IMR-90 (cell line): ENCODE measurements around the gene GTPBP3. TPM values are rescaled to one million over a fixed set of nuclear protein-coding genes. Genes with fewer than 3 reads are reported as not detected.
A peak's percentile ranks its signal among the peaks of the same experiment; 100 is the strongest.

Experiments used
- ATAC-seq: fragments of 200-7000 bp; cut with Tn5 transposase; 2 replicates; pipeline ENCODE4 v1.9.1; 2020; ENCODE audit warnings: low read depth, mild to moderate bottlenecking, moderate library complexity
- BruUV-seq: library from RNA; stranded (reverse); fragments of 400-500 nt; replicated peaks from 2 replicates; lab custom pipeline; 2021; lab: Mats Ljungman, UMichigan
- CTCF ChIA-PET: fragments of 300-600 bp; formaldehyde crosslinking; extraction: SDS; loops from one replicate; lab custom pipeline; 2021; ENCODE audit warnings: antibody characterized with exemption; lab: Yijun Ruan, JAX
- POLR2A ChIA-PET: fragments of 300-600 bp; sonication (Branson Sonifier 250); formaldehyde crosslinking; loops from one replicate; lab custom pipeline; 2022; ENCODE audit warnings: antibody characterized with exemption; ENCODE audit not compliant: unreplicated experiment; lab: Charles Lee
- DNase-seq: peaks from one replicate; pipeline ENCODE4 v3.0.0; 2013
- H2AFZ ChIP-seq: replicated peaks from 2 replicates; pipeline ENCODE3; 2013; ENCODE audit warnings: low read length, mild to moderate bottlenecking; ENCODE audit not compliant: poor library complexity
- H2AK5ac ChIP-seq: 2 replicates; pipeline ENCODE4 v1.6.1; 2013; ENCODE audit warnings: low read depth, low read length, inconsistent platforms
- H2AK9ac ChIP-seq: replicated peaks from 2 replicates; pipeline ENCODE3; 2013; ENCODE audit warnings: mild to moderate bottlenecking, low read depth, low read length, moderate library complexity; ENCODE audit not compliant: poor library complexity
- H2BK120ac ChIP-seq: 2 replicates; pipeline ENCODE4 v1.6.1; 2013; ENCODE audit warnings: low read depth, low read length, inconsistent platforms
- H2BK15ac ChIP-seq: 3 replicates; pipeline ENCODE4 v1.6.1; 2013; ENCODE audit warnings: low read depth, low read length, inconsistent platforms
- H2BK20ac ChIP-seq: 2 replicates; pipeline ENCODE4 v1.6.1; 2013; ENCODE audit warnings: low read depth, mild to moderate bottlenecking, inconsistent platforms, low read length, moderate library complexity
- H2BK5ac ChIP-seq: 2 replicates; pipeline ENCODE4 v1.6.1; 2013; ENCODE audit warnings: mild to moderate bottlenecking, low read depth, low read length, inconsistent platforms; ENCODE audit not compliant: poor library complexity, severe bottlenecking
- H3K14ac ChIP-seq: replicated peaks from 2 replicates; pipeline ENCODE4 v1.6.1; 2013; ENCODE audit warnings: low read depth, low read length, inconsistent platforms
- H3K18ac ChIP-seq: 2 replicates; pipeline ENCODE4 v1.6.1; 2013; ENCODE audit warnings: low read depth, low read length, control low read depth
- H3K23ac ChIP-seq: 2 replicates; pipeline ENCODE4 v1.6.1; 2013; ENCODE audit warnings: low read depth, low read length, inconsistent platforms
- H3K27ac ChIP-seq: 2 replicates; pipeline ENCODE4 v1.5.1; 2013; ENCODE audit warnings: mild to moderate bottlenecking, control low read depth, low read length; ENCODE audit not compliant: insufficient read depth
- H3K27me3 ChIP-seq: 2 replicates; pipeline ENCODE4 v1.6.1; 2013; ENCODE audit warnings: low read length; ENCODE audit not compliant: control insufficient read depth, insufficient read depth
- H3K36me3 ChIP-seq: 2 replicates; pipeline ENCODE4 v1.6.1; 2013; ENCODE audit warnings: low read length, mixed read lengths; ENCODE audit not compliant: control insufficient read depth, insufficient read depth
- H3K4ac ChIP-seq: 2 replicates; pipeline ENCODE4 v1.6.1; 2013; ENCODE audit warnings: low read depth, low read length, inconsistent platforms
- H3K4me1 ChIP-seq: 2 replicates; pipeline ENCODE4 v1.6.1; 2013; ENCODE audit warnings: low read length, mixed read lengths; ENCODE audit not compliant: control insufficient read depth, insufficient read depth
- H3K4me2 ChIP-seq: 2 replicates; pipeline ENCODE4 v1.6.1; 2013; ENCODE audit warnings: low read depth, mild to moderate bottlenecking, control low read depth, low read length, moderate library complexity
- H3K4me3 ChIP-seq: 2 replicates; pipeline ENCODE4 v1.5.1; 2013; ENCODE audit warnings: low read depth, mild to moderate bottlenecking, control low read depth, low read length, moderate library complexity; ENCODE audit not compliant: insufficient read depth
- H3K56ac ChIP-seq: 2 replicates; pipeline ENCODE4 v1.6.1; 2013; ENCODE audit warnings: low read length, inconsistent platforms; ENCODE audit not compliant: insufficient read depth; ENCODE audit errors: extremely low read depth
- H3K79me1 ChIP-seq, 2 experiments: 2 replicates each; pipeline ENCODE4 v1.6.1; 2013; ENCODE audit warnings: low read length in 2 of 2, inconsistent platforms in 1 of 2, low read depth in 1 of 2
- H3K9ac ChIP-seq: 2 replicates; pipeline ENCODE4 v1.6.1; 2013; ENCODE audit warnings: low read depth, low read length, control low read depth
- H3K9me1 ChIP-seq: 2 replicates; pipeline ENCODE4 v1.6.1; 2013; ENCODE audit warnings: low read length, inconsistent platforms; ENCODE audit not compliant: insufficient read depth
- H3K9me3 ChIP-seq: 2 replicates; pipeline ENCODE4 v1.6.1; 2013; ENCODE audit warnings: low read length; ENCODE audit not compliant: control insufficient read depth, insufficient read depth
- H4K20me1 ChIP-seq: 2 replicates; pipeline ENCODE4 v1.6.1; 2013; ENCODE audit warnings: low read length, inconsistent platforms; ENCODE audit not compliant: insufficient read depth
- H4K5ac ChIP-seq: 2 replicates; pipeline ENCODE4 v1.6.1; 2013; ENCODE audit warnings: mild to moderate bottlenecking, low read depth, low read length, control low read depth
- H4K8ac ChIP-seq, 2 experiments: 2 replicates each; pipeline ENCODE4 v1.6.1; 2013; ENCODE audit warnings: low read depth in 2 of 2, low read length in 2 of 2, control low read depth in 1 of 2, inconsistent platforms in 1 of 2
- H4K91ac ChIP-seq: 2 replicates; pipeline ENCODE4 v1.6.1; 2013; ENCODE audit warnings: low read depth, low read length, inconsistent platforms; ENCODE audit not compliant: insufficient read depth
- BHLHE40 ChIP-seq: fragments of 150-350 bp; IDR thresholded peaks from 2 replicates; pipeline ENCODE4 v1.6.1; 2016; ENCODE audit warnings: mild to moderate bottlenecking, low read depth, low read length
- CHD1 ChIP-seq: IDR thresholded peaks from 2 replicates; pipeline ENCODE4 v1.6.1; 2012; ENCODE audit warnings: low read depth, low read length, improper control_type of control experiment
- CTCF ChIP-seq: conservative IDR thresholded peaks from 2 replicates; pipeline ENCODE4 v1.5.1; 2012; ENCODE audit warnings: mild to moderate bottlenecking, low read depth, low read length, improper control_type of control experiment
- FOS ChIP-seq: fragments of 150-350 bp; IDR thresholded peaks from 2 replicates; pipeline ENCODE4 v1.6.1; 2016; ENCODE audit warnings: low read depth, low read length
- MXI1 ChIP-seq: IDR thresholded peaks from 2 replicates; pipeline ENCODE4 v1.6.1; 2012; ENCODE audit warnings: low read depth, mild to moderate bottlenecking, low read length, moderate library complexity, borderline replicate concordance
- RCOR1 ChIP-seq: IDR thresholded peaks from 2 replicates; pipeline ENCODE4 v1.6.1; 2012; ENCODE audit warnings: mild to moderate bottlenecking, low read length, improper control_type of control experiment; ENCODE audit not compliant: insufficient replicate concordance
- RFX5 ChIP-seq: IDR thresholded peaks from 2 replicates; pipeline ENCODE4 v1.8.0; 2012; ENCODE audit warnings: low read depth, mild to moderate bottlenecking, low read length, moderate library complexity
- SMC3 ChIP-seq: fragments of 150-350 bp; IDR thresholded peaks from 2 replicates; pipeline ENCODE4 v1.6.1; 2016; ENCODE audit warnings: low read depth, mild to moderate bottlenecking, antibody characterized with exemption, low read length, moderate library complexity
- WGBS, 2 experiments: methylation state at CpG; one replicate each; pipeline versions ENCODE4 v1.1.5 to v1.1.7; 2013; ENCODE audit warnings: missing lambda C conversion rate in 2 of 2; ENCODE audit not compliant: insufficient read length in 1 of 2; ENCODE audit errors: extremely low coverage in 2 of 2; 5-methylcytosine and 5-hydroxymethylcytosine counted together
- dilution Hi-C: fragments of 300-500 bp; cut with HindIII; formaldehyde crosslinking; loops from one replicate; pipeline ENCODE4 v1.14.3; 2018; ENCODE audit warnings: low sequenced_read_pairs; ENCODE audit not compliant: unreplicated experiment
- in situ Hi-C: fragments of 300-500 bp; cut with MboI; formaldehyde crosslinking; loops from 3 replicates; pipeline ENCODE4 v1.14.3; 2019; ENCODE audit warnings: low sequenced_read_pairs, inconsistent platforms, mixed read lengths
- intact Hi-C: fragments of 100-400 bp; cut with micrococcal nuclease; formaldehyde crosslinking; loops from 2 replicates; pipeline ENCODE4 v1.10.0; 2022
- polyA plus RNA-seq, 3 experiments: library from polyadenylated mRNA; depleted of rRNA; stranded (reverse); fragments of >200 nt; gene quantifications; 2 replicates each; pipeline ENCODE4 v1.2.3, GENCODE V29; 2012; ENCODE audit warnings: low replicate concordance in 1 of 3
- total RNA-seq: library from RNA; depleted of rRNA; stranded (reverse); fragments of >200 nt; gene quantifications from 2 replicates; pipeline ENCODE4 v1.2.3, GENCODE V29; 2012

The GTPBP3 gene
- total and polyA plus RNA-seq, 2 of the 4 experiments (the other 2 are of a cell fraction): 4.3 to 15.1 TPM

DNA sequence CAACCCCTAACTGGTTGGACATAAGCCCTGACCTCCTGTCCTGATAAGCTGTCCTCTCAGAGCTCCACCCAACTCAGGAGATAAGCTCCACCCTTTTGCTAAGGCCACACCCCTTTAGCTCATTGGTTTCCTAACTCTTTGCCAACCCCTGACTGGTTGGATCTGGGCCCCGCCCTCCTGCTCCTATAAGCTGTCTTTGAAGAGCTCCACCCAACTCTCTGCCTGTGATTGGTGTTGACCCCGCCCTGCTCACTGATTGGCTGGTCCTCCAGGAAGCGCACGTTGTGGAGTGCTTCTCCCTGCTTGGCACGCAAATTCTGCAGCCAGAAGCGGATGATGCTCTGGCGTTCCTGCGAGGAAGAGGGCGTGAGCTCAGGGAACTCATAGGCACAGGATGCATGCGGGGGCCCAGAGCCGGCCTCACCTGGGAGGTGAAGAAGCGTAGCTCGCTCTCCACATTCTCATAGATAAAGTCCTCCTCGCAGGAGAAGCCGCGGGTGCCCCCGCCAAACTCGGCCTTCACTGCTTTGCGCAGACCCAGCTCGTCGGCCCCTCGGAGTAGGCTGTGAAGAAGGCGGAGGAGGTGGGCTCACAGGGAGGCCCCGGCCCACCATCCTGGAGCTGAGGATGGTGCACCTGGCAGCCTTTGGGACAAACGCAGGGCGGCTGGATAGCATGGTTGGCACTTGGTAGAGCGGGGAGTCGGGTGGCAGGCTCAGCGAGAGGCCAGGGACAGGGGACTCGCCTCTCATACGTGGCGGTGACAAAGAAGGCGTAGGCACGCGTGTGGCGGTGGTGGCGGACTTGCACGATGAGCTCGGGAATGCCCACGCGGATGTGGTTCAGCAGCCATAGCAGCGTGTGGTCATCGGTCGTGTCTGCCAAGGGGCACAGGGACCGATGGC is 4.4 kb upstream of the GTPBP3 start:
- Histone ChIP-seq H2AK5ac (peak overlapping the region; percentile 43; the same call in 1 of the 2 replicates), H2AFZ (no peak overlapping the region), H4K5ac (no peak overlapping the region), H2AK9ac (peak overlapping the region; percentile 51), H2BK15ac (no peak overlapping the region), H4K91ac (no peak overlapping the region), H3K4me2 (no peak overlapping the region), H4K20me1 (no peaks in the 10 kb centered on the region), H2BK120ac (no peak overlapping the region), H3K4me3 (no peak overlapping the region), H3K23ac (no peak overlapping the region), H3K4me1 (0 out of 2 replicates have a peak, but pooled peaks cover 4% of the 10 kb centered on the region), H2BK5ac (no peak overlapping the region), H3K27me3 (no peaks in the 10 kb centered on the region), H3K79me1 (peaks cover 5 to 34% of the 10 kb centered on the region in 2 experiments; a peak in 3 of 4 replicates), H3K14ac (no peak overlapping the region), H2BK20ac (no peak overlapping the region), H3K18ac (no peak overlapping the region), H3K27ac (no peak overlapping the region), H3K9me1 (peaks cover 5% of the 10 kb centered on the region), H3K9ac (no peak overlapping the region), H4K8ac (no peak overlapping the region; a peak in 1 of 4 replicates), H3K56ac (no peak overlapping the region), H3K36me3 (peaks cover 3% of the 10 kb centered on the region; the same call in 1 of the 2 replicates), H3K4ac (no peak overlapping the region; the same call in 1 of the 2 replicates), H3K9me3 (no peaks in the 10 kb centered on the region)
- dilution Hi-C loops (no loop called here), intact Hi-C loops (no loop called here), in situ Hi-C loops (no loop called here)
- WGBS, 2 experiments: 97% methylated on average over 22 of the region's 45 CpGs; no CpG with 5 or more reads in 1 of the 2 experiments
- DNase-seq: peak; percentile 39
- ATAC-seq: no peak
- ChIA-PET CTCF (no interaction called here), POLR2A (no interaction called here)
- TF ChIP-seq BHLHE40: no peak
- TF ChIP-seq MXI1: no peak
- TF ChIP-seq RCOR1: no peak
- TF ChIP-seq FOS: no peak
- TF ChIP-seq CHD1: no peak
- TF ChIP-seq SMC3: no peak
- no peak for TF ChIP-seq RFX5
- TF ChIP-seq CTCF: no peak
- BruUV-seq: no TSS peak
